GM21423 (cell line): Measurements from ENCODE around the gene BCL10.

ENCODE experiments used
- ATAC-seq: cut with Tn5 transposase; IDR thresholded peaks from one replicate; pipeline ENCODE4 v1.9.1; 2021; ENCODE audit warnings: mild to moderate bottlenecking, moderate library complexity; ENCODE audit not compliant: unreplicated experiment

BCL10 gene

DNA sequence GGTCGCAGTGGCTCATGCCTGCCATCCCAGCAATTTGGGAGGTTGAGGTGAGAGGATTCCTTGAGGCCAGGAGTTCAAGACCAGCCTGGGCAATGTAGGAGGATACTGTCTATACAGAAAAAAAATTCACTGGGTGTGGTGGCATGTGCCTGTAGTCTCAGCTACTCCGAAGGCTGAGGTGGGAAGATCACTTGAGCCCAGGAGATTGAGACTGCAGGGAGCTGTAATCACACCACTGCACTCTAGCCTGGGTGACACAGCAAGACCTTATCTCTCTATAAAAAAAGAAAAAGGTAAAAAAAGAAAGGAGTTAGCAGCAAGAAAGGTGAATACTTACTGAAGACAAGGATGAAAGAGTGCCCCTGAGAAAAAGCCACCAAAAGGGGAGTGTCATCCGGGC, 23.7 kb upstream of the BCL10 start:
- ATAC-seq, result no peak

DNA sequence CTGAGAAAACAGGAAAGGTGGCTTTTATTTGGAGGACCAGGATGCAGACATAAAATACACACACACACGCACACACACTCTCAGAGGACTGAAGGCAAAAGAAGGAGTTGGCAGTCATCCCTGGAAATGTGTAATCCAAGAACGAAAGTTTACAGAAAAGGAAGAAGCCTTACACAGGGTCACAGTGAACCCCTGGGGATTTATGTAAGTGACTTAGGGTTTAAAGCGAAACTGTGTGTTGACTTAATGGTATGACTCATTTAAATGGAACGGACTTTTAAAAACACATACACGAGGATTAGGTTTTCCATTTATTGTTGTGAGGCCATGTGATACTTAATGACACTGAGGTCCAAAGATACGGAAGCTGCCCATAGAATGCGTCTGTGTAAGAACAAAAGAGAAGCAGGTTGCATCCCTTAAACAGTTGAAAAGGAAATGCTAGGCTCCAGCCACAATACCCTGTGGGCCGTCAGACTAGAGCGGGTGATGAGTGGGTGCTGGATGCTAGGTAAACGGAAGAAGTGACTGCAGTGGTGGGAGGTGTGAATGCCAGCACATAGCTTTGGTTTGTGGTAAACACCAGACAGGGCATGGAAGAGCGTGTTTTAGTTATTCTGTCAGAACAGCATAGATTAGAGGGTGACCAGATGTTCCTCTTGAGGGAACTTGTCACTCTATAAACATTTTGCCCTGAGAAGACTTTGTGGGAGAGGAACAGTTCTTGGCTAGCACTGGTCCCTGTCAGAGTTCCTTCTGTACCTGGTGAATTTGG, 21.6 kb upstream of the BCL10 start:
- peak; percentile 95 for ATAC-seq

DNA sequence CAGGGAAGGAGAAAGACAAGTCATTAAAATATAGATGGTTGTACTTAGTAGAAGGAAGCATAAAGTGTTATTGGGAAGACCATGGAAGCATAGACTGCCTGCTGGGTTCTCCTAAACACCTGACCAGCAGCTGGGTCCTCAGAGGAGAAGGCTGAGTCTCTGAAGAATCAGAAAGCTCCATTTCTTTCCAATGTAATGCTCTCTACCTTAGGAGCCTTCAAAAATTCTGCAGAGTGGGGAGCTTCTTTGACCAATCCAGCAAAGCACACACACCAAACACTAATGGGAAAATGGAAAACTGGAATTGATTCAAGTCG, 21.1 kb upstream of the BCL10 start:
- no peak for ATAC-seq

DNA sequence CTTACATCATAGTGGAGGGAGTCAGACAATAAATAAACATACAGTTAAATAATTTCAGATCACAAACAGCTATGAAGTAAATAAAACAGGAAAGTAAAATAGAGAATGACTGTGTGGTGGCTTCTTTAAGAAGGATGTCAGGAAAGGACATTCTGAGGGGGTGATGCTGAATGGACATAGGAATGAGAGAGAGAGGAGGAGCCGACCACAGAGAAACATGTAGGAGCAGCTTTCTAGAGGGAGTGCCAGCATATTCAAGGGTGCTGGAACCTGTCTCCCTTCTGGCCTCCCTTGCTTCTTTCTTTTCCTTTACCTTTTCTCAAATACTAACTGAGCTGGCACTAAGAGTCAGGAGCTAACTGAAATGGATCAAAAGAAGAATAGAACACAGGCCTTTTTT, 20.5 kb upstream of the BCL10 start:
- ATAC-seq, result no peak

DNA sequence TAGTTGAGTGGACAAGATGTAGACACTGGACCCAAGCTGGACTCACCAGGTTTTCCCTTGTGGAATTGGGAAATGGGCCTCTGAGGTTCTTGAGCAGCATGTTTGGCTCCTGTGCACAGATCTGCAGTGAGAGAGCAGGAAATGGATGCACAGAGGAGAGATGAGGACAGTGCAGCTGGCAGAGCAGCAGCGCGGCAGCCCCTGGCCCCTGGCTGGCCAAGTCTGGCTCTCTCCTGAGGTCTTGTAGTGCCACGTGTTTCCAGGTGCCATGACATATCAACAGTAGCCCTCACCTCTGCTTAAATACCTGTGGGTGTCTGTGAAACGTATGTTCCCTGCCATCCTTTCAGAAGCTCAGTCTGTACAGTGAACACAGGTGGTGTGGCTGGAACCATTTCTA, 19.2 kb upstream of the BCL10 start:
- ATAC-seq, result no peak

DNA sequence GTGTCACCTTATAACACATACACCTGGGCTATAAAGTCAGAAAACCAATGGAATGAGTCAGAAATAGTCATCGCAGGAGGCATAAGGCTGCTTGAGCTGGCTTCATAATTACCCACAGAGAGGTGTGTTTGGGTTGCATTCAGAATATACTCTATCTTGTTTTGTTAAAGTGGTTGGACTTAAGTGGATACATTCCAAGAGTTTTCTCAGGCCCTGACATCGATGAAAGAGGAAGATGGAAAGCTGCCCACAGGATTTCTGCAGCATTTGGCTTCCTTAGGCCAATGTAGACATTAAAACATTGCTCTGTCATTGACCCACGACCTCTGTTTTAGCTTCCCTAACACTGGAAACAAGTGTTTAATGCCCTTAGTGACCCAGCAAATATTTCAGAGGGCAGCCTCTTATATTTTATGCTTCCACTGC, 18.6 kb upstream of the BCL10 start:
- no peak for ATAC-seq

DNA sequence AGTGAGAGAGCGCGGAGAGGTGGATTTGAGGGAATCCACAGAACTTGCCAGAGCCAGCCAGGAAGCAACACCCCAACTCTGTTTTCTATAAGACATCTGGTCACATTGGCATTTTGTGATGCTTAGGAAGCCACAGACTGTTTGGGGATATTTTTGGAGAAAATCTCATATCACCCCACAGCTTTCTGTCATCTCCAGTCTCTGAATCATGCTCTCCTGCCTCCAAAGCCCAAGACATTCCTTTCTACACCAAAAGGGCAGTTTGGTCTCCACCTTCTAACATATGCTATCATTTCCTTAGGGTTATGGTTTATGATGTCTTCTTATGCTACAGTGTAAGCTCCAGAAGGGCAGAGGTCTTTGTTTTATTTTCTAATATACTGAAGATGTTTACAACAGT, 14.4 kb upstream of the BCL10 start:
- no peak for ATAC-seq

DNA sequence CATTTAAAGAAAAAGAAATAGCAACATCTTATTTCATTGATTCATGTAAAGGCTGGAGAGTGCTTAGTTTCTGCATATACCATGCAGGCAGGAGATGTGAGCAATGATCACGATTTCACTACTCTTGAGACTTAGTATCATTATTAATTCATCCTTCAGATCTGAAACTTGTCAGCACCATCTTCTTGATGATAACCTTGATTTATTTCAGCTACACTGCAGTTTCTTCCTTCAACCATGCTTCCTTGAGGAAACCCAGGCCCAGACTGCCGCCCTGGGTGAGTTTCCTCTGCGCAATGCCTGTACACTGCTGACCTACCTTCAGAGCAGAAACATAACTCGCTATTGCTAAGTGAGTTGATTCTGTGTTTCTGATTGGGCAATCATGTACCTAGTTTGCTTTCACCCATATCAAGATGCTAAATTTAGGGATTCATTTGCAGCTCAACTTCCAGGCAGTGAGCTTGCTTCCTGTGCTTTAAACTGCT, 13.5 kb upstream of the BCL10 start:
- no peak for ATAC-seq

DNA sequence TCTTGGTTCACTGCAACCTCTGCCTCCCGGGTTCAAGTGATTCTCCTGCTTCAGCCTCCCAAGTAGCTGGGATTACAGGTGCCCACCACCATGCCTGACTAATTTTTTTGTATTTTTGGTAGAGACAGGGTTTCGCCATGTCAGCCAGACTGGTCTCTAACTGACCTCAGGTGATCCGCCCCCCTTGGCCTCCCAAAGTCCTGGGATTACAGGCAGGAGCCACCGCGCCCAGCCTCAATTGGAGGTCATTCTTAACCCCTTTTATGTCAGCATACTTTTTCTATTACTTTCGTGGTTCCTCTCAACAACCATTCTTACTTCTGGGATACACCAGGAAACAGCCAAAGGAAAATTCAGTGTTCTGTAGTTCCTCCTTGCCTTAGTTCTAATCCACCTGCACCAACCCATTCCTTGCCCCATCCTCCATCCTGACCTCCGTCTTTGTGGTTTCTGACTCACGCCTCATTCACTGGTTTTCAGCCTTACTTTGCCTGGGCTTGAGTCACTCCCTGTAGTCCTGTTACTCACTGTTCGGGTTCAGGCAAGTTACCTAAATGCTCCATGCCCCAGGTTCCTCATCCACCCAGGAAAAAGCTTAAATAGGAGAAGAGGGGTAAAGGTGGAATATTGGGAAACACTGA, 12.9 kb upstream of the BCL10 start:
- no peak for ATAC-seq

DNA sequence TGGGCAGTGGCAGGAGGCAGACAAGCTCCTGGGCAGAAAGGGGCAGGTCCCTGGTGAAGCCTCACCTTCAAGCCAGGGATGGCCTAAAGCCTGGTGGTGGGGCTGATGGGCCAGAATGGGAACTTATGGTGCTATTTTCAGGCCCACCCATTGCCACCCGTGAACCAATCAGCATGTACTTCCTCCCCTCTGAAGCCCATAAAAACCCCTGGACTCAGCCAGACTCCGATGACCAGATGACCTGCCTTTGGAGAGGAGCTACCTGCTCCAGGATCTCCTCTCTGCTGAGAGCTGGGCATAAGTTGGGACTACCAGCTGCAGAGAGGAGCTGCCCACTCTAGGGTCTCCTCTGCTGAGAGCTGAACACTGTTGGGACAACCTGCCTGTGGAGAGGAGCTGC, 7.8 kb upstream of the BCL10 start:
- no peak for ATAC-seq

DNA sequence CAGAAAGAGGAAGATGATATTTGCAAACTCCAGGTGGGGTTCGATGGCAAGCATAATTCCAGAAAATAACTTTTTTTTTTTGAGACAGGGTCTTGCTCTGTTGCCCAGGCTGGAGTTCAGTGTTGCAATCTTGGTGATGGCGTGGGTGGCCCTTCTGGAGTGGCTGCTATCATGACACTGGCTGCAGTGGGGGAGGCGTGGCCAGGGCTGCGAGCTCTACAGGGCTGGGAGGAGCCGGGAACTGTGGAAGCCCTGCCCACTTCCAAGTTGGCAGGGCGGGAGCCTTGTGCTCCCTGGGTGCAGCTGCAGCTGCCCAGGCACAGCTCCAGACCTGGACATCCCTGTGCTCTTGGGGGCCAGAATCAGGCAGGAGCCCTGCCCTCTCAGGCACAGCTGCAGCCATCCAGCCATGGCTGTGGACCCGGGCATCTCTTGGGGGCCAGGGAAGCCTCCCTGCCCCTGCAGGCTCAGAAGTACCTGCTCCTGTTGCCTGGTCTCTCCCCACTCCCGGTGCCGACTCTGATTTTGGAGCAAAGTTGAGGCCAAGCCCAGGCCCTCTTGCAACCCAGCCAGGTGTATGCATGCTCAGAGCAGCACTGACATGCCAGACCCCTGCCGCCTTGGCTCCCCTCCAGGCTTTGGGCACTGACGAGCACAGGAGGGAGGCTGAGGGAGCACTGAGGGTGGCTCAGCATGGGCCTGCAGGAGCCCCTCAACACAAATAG, 7.2 kb upstream of the BCL10 start:
- ATAC-seq, result no peak

DNA sequence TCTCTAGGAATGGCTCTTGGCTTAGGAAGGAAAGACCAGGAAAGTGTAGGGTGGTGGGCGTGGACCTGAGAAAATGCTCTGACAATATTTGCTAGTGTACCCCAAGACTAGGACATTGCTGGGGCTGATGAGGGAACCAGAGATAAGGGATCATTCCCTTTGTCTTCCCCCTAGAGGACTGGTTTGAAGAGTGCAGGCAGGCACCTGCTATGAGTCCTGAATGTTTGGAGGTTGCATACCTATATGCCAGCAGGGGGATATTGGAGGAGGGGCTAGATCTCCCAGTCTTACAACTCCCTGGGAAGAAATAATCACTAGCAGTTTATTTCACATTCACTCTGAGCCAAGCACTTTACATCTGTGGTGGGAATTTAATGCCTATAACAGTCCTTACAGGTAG, 6.0 kb upstream of the BCL10 start:
- ATAC-seq, result no peak

DNA sequence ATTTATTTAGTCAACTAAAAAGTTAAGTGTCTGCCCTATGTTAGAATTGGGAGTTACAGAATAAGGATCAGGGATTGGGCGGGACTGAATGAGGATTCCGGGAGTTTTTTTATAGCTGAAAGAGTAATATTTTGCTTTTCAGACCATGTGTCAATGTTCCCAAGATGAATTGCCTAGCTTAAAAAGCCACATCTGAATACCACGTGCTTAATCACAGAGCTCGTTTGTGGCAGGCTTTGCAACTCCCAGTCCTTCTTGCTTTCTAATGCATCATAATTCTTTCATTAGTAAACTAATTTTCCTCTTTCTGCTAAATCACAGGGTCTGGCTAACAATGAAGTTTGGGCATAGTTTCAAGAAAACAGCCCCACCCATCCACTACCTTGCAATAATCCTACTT, 4.2 kb upstream of the BCL10 start:
- ATAC-seq, result no peak

DNA sequence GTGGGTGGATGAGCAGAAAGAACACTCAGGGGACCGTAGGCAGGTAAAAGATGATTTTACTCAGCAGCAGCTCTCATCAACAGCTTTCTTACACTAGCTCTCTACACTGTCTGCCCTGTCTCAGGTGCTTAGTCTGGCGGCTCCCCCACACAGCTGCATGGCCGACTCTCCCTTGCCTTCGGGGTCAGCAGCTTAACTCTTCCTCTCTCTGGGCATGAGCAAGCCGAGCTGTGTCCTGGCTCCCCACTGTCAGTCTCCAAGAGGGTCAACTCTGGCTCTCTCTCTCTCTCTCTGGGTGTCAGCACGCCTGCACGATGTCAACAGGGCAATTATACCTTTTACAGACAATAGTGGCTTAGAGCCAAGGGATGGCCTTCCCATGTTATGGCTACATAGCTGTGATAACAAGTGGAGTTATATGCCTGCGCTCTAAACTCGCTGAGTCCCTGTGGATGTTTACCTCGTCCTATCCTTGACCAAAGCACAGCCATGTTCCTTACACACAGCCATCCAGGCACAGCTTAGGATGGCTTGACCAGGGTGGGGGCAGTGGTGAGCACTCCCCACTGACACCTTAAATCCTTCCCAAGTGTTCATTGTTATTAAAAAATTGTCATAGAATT, 3.1 kb upstream of the BCL10 start:
- ATAC-seq, result no peak

DNA sequence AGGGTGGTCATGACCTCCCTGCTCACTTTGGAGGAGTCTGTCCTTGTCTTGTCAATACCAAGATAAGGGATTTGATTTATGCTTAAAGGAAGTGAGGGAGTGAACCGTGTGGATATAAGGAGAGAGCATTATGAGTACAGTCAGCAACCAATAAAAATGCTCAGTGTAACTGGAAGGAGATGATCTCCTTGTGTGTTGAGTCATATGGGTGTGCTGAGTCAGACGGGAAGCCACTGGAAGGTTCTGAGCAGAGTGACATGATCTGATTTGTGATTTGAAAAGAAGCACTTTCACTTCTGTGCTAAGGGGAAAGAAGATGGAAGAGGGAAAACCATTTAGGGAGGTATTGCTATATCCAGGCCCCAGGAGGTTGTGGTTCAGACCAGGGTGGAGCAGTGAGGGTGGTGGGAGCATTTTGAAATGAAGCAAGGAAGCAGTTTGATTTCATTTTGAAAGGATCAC, 2.5 kb upstream of the BCL10 start:
- ATAC-seq, result no peak

DNA sequence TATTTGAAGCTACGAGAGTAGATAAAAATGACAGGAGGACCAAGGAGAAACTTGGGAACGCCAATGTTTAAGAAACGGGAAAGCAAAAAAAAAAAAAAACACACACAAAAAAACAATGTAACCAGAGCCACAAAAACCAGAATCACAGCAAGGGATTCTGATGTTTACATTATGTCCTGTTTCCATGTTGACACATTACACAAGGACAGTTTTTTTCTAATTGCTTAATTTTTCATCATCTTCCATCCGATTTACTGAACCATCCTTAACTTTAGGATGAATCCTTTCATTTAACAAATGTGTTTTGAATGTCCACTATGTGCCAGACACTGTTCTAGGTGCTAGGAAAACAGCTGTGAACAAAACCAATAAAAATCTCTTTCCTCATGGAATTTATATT, 1.4 kb upstream of the BCL10 start:
- no peak for ATAC-seq

DNA sequence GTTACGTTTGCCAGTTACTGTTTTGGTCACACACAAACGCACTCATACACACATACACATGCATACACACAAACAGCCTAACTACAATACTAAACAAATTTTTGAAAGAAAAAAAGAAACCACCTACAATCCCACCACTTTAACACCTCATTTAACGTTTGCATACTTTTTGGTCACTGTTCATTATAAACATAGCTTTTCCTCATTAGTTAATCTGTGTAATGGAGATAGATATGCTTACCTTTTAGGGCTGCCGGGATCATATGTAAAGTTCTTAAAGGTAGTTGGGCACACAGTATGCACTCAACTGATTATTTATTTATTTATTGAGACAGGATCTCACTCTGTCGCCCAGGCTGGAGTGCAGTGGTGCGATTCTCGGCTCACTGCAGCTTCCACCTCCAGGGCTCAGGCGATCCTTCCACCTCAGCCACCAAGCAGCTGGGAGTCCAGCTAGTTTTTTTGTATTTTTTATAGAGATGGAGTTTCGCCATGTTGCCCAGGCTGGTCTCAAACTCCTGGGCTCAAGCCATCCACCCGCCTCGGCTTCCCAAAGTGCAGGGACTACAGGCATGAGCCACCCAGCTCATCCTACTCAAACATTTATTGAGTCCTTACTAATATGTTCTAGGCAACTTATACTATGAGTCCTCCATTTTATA, 677 bp upstream of the BCL10 start:
- no peak for ATAC-seq

DNA sequence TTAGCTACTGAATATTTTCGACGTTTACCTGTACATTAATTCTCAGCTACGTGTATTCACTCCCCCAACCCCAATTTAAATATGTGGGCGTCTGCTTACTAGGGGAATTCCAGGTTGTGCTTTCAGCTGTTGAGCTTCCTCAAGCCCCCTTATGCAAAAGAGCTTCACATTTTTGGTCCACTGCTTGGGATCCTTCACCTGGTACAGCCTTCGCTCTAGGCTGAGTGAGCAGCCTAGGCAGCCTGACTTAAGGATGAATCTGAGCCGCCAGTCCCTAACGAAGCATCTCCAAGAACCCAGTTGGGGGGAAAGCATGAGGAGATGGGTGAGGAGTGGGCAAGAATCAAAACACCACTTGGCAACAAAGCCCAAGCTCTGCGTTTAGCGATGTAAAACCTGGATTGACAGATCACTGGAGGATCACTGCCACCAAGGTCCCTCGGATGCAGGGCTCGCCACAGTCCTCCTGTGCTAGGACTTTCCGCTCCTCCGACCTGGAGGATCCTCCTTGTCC, 674 bp downstream of the BCL10 start:
- ATAC-seq, result no peak

DNA sequence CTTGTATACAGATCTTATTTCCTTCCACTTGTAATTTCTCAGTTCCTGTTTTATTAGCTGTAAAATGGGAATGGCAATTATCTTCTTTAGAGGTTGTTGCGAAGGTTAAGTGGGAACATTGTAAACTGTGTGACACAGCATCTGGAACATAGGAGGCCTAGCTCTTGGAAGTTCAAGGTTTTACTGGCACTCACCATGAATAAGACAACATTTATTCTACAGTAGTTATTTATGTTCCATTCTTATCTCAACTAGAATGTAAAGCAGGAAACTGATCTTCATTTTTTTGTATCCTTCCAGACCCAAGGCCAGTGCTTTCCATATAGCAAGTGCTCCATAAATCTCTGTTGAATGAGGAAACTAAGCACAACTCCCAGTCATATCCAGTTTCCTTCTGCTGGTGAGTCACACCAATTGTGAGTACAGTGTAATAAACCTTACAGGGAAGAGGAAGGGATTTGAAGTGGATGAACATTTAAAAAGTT, 1.4 kb downstream of the BCL10 start:
- ATAC-seq, result no peak

DNA sequence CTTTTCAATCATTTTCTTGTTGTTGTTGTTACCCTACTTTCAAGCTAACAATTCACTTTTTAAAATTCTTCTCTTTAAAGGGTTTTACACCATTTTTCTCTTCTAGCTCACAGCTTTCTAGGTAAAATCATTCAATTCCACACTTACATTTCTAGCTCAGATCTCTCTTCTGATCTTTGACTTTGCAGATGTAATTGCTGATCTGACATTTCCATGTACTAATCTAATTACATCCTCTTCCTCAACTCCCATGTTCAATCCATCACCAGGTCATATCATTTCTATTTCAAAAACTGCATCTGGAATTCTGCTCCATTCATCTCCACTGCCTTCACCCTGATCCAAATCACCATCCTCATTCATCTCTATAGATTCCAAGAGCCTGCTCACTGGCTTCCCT, 3.0 kb downstream of the BCL10 start:
- no peak for ATAC-seq
